Smooth muscle cell (in vitro differentiated cells): ENCODE results near the gene DENND1A. TPM values are rescaled to one million over a fixed set of nuclear protein-coding genes. Genes with fewer than 3 reads are reported as not detected.

Experiments
- DNase-seq: peaks from one replicate; lab custom pipeline; 2025; ENCODE audit not compliant: unreplicated experiment; lab: John Stamatoyannopoulos, UW
- H2AFZ ChIP-seq: fragments of 200-600 bp; sonication (generic); 2 replicates; pipeline ENCODE4 v1.6.0; 2016; ENCODE audit warnings: antibody characterized with exemption, low read depth, mild to moderate bottlenecking
- H3F3A ChIP-seq: fragments of 200-600 bp; sonication (generic); 2 replicates; pipeline ENCODE4 v1.6.0; 2017; ENCODE audit warnings: antibody characterized with exemption, low read depth
- H3K27ac ChIP-seq: fragments of 200-600 bp; sonication (generic); 2 replicates; pipeline ENCODE4 v1.5.1; 2016; ENCODE audit warnings: low read depth, mild to moderate bottlenecking
- H3K27me3 ChIP-seq: fragments of 200-600 bp; sonication (generic); 2 replicates; pipeline ENCODE4 v1.6.1; 2016; ENCODE audit warnings: low read depth, mild to moderate bottlenecking
- H3K36me3 ChIP-seq: fragments of 200-600 bp; sonication (generic); 2 replicates; pipeline ENCODE4 v1.5.1; 2016; ENCODE audit warnings: low read depth
- H3K4me1 ChIP-seq: fragments of 200-600 bp; sonication (generic); 2 replicates; pipeline ENCODE4 v1.5.1; 2016; ENCODE audit warnings: low read depth
- H3K4me2 ChIP-seq: fragments of 200-600 bp; sonication (generic); 2 replicates; pipeline ENCODE4 v1.6.0; 2016; ENCODE audit warnings: mild to moderate bottlenecking
- H3K4me3 ChIP-seq: fragments of 200-600 bp; sonication (generic); 2 replicates; pipeline ENCODE4 v1.5.1; 2016; ENCODE audit warnings: mild to moderate bottlenecking
- H3K79me2 ChIP-seq: fragments of 200-600 bp; sonication (generic); 2 replicates; pipeline ENCODE4 v1.6.0; 2016; ENCODE audit warnings: low read depth, mild to moderate bottlenecking
- H3K9ac ChIP-seq: fragments of 200-600 bp; sonication (generic); 2 replicates; pipeline ENCODE4 v1.6.0; 2016; ENCODE audit warnings: low read depth
- H3K9me3 ChIP-seq: fragments of 200-600 bp; sonication (generic); replicated peaks from 2 replicates; pipeline ENCODE4 v1.5.1; 2016; ENCODE audit warnings: low read depth
- H4K20me1 ChIP-seq: fragments of 200-600 bp; sonication (generic); 2 replicates; pipeline ENCODE4 v1.6.0; 2016; ENCODE audit warnings: low read depth
- WGBS: methylation state at CpG from one replicate; pipeline ENCODE4 v1.1.7; 2016; ENCODE audit warnings: low lambda C conversion rate; 5-methylcytosine and 5-hydroxymethylcytosine counted together
- polyA plus RNA-seq: library from polyadenylated mRNA; unstranded; fragments of >200 nt; fragmentation: Nextera tagmentation; extraction: Ambion mirVana; gene quantifications from 2 replicates; pipeline ENCODE4 v1.2.1, GENCODE V29; 2016
- total RNA-seq: library from RNA; depleted of rRNA; stranded (reverse); fragments of >200 nt; gene quantifications from 2 replicates; pipeline ENCODE4 v1.2.3, GENCODE V29; 2014
- TF ChIP-seq, protein P1 (sequence below): fragments of 200-600 bp; sonication (generic); IDR thresholded peaks from 2 replicates; pipeline ENCODE4 v1.5.1; 2017; ENCODE audit warnings: borderline replicate concordance, mild to moderate bottlenecking, antibody characterized with exemption; ENCODE audit not compliant: insufficient read depth, poor library complexity, severe bottlenecking

Gene DENND1A
- total and polyA plus RNA-seq, 2 experiments from 2014 or later: 8.1 to 20.2 TPM

- Histone ChIP-seq H3K79me2 (no peaks in the 10 kb centered on the region), H2AFZ (no peak overlapping the region), H3K27me3 (no peaks in the 10 kb centered on the region), H3K9ac (no peak overlapping the region), H3K4me2 (no peak overlapping the region), H4K20me1 (no peaks in the 10 kb centered on the region), H3K4me3 (no peak overlapping the region), H3K9me3 (no peaks in the 10 kb centered on the region), H3K36me3 (no peaks in the 10 kb centered on the region), H3F3A (no peaks in the 10 kb centered on the region), H3K4me1 (no peaks in the 10 kb centered on the region), H3K27ac (no peak overlapping the region)
- DNase-seq: no peak
- WGBS: 96% methylated on average over 3 of the region's 3 CpGs
- TF ChIP-seq, protein P1, sequence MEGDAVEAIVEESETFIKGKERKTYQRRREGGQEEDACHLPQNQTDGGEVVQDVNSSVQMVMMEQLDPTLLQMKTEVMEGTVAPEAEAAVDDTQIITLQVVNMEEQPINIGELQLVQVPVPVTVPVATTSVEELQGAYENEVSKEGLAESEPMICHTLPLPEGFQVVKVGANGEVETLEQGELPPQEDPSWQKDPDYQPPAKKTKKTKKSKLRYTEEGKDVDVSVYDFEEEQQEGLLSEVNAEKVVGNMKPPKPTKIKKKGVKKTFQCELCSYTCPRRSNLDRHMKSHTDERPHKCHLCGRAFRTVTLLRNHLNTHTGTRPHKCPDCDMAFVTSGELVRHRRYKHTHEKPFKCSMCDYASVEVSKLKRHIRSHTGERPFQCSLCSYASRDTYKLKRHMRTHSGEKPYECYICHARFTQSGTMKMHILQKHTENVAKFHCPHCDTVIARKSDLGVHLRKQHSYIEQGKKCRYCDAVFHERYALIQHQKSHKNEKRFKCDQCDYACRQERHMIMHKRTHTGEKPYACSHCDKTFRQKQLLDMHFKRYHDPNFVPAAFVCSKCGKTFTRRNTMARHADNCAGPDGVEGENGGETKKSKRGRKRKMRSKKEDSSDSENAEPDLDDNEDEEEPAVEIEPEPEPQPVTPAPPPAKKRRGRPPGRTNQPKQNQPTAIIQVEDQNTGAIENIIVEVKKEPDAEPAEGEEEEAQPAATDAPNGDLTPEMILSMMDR: no peak
Measured at GRCh38 chr9:123454361-123454760, 475.6 kb downstream of the DENND1A start.

DNA sequence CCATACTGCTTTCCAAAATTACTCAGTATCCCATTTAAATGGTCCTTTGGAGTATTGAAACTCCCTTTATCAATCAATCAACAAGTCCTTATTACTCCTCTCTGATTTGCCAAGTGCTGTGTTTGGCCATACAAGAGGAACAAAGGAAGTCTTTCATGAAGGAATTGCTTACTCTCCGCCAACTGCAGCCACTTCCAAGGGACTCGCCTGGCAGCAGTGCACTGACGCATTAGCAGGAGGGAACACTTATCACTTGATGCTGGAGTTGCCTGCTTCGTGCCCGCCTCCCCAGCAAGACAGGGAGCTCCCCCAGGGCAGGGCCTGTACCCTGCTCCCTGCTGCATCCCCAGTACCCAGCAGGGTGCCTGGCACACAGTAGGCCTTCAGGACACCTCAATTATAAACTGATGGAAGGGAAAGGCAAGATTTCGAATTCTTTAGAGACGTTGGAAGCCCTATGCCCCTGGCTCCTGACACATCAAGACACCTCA is 476.1 kb downstream of the DENND1A start:
- no peak overlapping the region for H3K27ac ChIP-seq
- 90% methylated on average over 7 of the region's 7 CpGs for WGBS
- no peaks in the 10 kb centered on the region for H3F3A ChIP-seq
- H3K4me1 ChIP-seq: no peaks in the 10 kb centered on the region
- H3K36me3 ChIP-seq: no peaks in the 10 kb centered on the region
- H3K4me2 ChIP-seq: no peak overlapping the region
- no peak overlapping the region for H3K9ac ChIP-seq
- no peak for DNase-seq
- TF ChIP-seq, protein P1: no peak
- no peak overlapping the region for H2AFZ ChIP-seq
- H3K79me2 ChIP-seq: no peaks in the 10 kb centered on the region
- H3K4me3 ChIP-seq: no peak overlapping the region
- H3K9me3 ChIP-seq: no peaks in the 10 kb centered on the region
- no peaks in the 10 kb centered on the region for H3K27me3 ChIP-seq
- H4K20me1 ChIP-seq: no peaks in the 10 kb centered on the region

DNA sequence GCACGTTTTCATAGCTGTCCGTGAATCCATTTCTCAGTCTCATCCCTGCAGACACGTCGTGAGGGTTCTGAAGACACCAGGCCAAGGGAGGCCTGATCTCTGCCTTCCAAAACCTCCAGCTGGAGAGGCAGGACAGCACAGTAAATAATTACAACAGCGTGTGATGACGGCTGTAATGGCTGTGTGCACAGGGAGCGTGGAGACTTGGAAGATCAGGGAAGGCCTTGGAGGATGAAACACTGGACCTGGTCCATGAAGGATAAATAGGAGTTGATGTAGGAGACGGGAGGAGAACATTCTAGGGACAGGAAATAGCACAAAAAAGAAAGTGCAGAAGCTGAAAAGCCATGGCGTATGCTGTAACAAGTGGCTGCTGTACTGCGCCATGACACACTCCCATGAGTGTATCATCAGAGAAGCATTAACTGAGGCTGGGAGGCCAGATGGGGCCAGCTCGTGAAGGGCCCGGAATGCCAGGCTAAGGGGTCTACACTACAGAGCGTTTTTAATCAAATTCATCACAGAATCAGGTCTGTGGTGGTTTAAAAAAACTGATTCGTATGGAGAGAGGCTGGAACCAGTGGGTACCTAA is 476.8 kb downstream of the DENND1A start:
- Histone ChIP-seq H3F3A (no peaks in the 10 kb centered on the region), H3K9ac (no peak overlapping the region), H3K79me2 (no peaks in the 10 kb centered on the region), H4K20me1 (no peaks in the 10 kb centered on the region), H3K36me3 (no peaks in the 10 kb centered on the region), H3K27me3 (no peaks in the 10 kb centered on the region), H3K9me3 (no peaks in the 10 kb centered on the region), H3K27ac (no peak overlapping the region), H2AFZ (no peak overlapping the region), H3K4me2 (no peak overlapping the region), H3K4me1 (no peaks in the 10 kb centered on the region), H3K4me3 (no peak overlapping the region)
- TF ChIP-seq, protein P1: no peak
- DNase-seq: no peak
- WGBS: 95% methylated on average over 14 of the region's 14 CpGs

DNA sequence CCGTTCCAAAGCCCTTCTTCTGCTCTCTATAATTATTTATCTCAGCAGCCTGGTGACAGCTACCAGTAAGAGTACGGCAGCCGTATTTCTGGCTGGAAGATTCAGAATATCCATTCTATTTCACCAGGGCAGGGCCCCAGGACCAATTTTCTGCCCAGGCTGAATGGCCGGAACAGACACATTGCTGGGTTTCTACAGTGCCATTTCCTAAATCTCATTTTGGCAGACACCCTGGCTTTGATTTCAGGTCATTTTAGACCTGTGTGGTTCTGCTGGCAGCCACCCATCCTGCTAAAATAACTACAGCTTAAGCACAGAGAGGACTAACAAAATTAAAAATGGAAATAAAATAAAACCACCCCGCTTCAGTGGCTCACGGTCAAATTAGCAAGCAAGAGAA is 478.9 kb downstream of the DENND1A start:
- DNase-seq: no peak
- H3K79me2 ChIP-seq: no peaks in the 10 kb centered on the region
- no peak overlapping the region for H3K4me3 ChIP-seq
- over 99% methylated on average over 6 of the region's 6 CpGs for WGBS
- H3K9ac ChIP-seq: no peak overlapping the region
- no peak overlapping the region for H2AFZ ChIP-seq
- no peaks in the 10 kb centered on the region for H3K9me3 ChIP-seq
- TF ChIP-seq, protein P1: no peak
- H3K27ac ChIP-seq: no peak overlapping the region
- H3K27me3 ChIP-seq: no peaks in the 10 kb centered on the region
- no peaks in the 10 kb centered on the region for H3K36me3 ChIP-seq
- no peaks in the 10 kb centered on the region for H3F3A ChIP-seq
- no peak overlapping the region for H3K4me2 ChIP-seq
- peaks cover 7% of the 10 kb centered on the region for H3K4me1 ChIP-seq
- no peaks in the 10 kb centered on the region for H4K20me1 ChIP-seq
